ENCODE results near the gene SORCS1.

Gene SORCS1

GRCh38 chr10:106682175-106682574 is 482.3 kb downstream of the SORCS1 start:
- no peak for FAIRE-seq
- no peak for TF ChIP-seq POLR2A (IDR thresholded peaks at IDR 0.05; ENCODE audit: low read depth, low read length)
- DNase-seq (ENCODE audit: insufficient read length, low spot score), result no peak

- no peak for TF ChIP-seq POLR2A (IDR thresholded peaks at IDR 0.05; ENCODE audit: low read depth, low read length)
- FAIRE-seq (no peak), DNase-seq (ENCODE audit: insufficient read length, low spot score) (no peak)
Observed at GRCh38 chr10:106680061-106680460, 484.4 kb downstream of the SORCS1 start.

GRCh38 chr10:106679314-106679713 is 485.2 kb downstream of the SORCS1 start:
- TF ChIP-seq POLR2A (IDR thresholded peaks at IDR 0.05; ENCODE audit: low read depth, low read length), result no peak
- FAIRE-seq (no peak), DNase-seq (ENCODE audit: insufficient read length, low spot score) (no peak)

GRCh38 chr10:106672517-106673175 is 491.9 kb downstream of the SORCS1 start:
- DNase-seq (ENCODE audit: insufficient read length, low spot score), result no peak
- no peak for FAIRE-seq
- TF ChIP-seq POLR2A (IDR thresholded peaks at IDR 0.05; ENCODE audit: low read depth, low read length), result no peak

- FAIRE-seq, result no peak
- no peak for TF ChIP-seq POLR2A (IDR thresholded peaks at IDR 0.05; ENCODE audit: low read depth, low read length)
- no peak for DNase-seq (ENCODE audit: insufficient read length, low spot score)
Observed at GRCh38 chr10:106661767-106662140, 502.8 kb downstream of the SORCS1 start.

GRCh38 chr10:106661133-106661766 is 503.3 kb downstream of the SORCS1 start:
- no peak for TF ChIP-seq POLR2A (IDR thresholded peaks at IDR 0.05; ENCODE audit: low read depth, low read length)
- DNase-seq (ENCODE audit: insufficient read length, low spot score), result no peak
- FAIRE-seq, result no peak

- DNase-seq (ENCODE audit: insufficient read length, low spot score) (no peak), FAIRE-seq (no peak)
- no peak for TF ChIP-seq POLR2A (IDR thresholded peaks at IDR 0.05; ENCODE audit: low read depth, low read length)
Observed at GRCh38 chr10:106660550-106660949, 504.0 kb downstream of the SORCS1 start.

- DNase-seq (ENCODE audit: insufficient read length, low spot score), result no peak
- FAIRE-seq, result no peak
- TF ChIP-seq POLR2A (IDR thresholded peaks at IDR 0.05; ENCODE audit: low read depth, low read length), result no peak
Observed at GRCh38 chr10:106655636-106656035, 508.9 kb downstream of the SORCS1 start.

GRCh38 chr10:106655165-106655564 is 509.3 kb downstream of the SORCS1 start:
- DNase-seq (ENCODE audit: insufficient read length, low spot score) (no peak), FAIRE-seq (no peak)
- TF ChIP-seq POLR2A (IDR thresholded peaks at IDR 0.05; ENCODE audit: low read depth, low read length), result no peak

- FAIRE-seq (no peak), DNase-seq (ENCODE audit: insufficient read length, low spot score) (no peak)
- no peak for TF ChIP-seq POLR2A (IDR thresholded peaks at IDR 0.05; ENCODE audit: low read depth, low read length)
Observed at GRCh38 chr10:106652279-106652678, 512.2 kb downstream of the SORCS1 start.

GRCh38 chr10:106648534-106649481 is 515.7 kb downstream of the SORCS1 start:
- TF ChIP-seq POLR2A (IDR thresholded peaks at IDR 0.05; ENCODE audit: low read depth, low read length), result no peak
- DNase-seq (ENCODE audit: insufficient read length, low spot score) (no peak), FAIRE-seq (no peak)

- FAIRE-seq (no peak), DNase-seq (ENCODE audit: insufficient read length, low spot score) (no peak)
- TF ChIP-seq POLR2A (IDR thresholded peaks at IDR 0.05; ENCODE audit: low read depth, low read length), result no peak
Observed at GRCh38 chr10:106643473-106643872, 521.0 kb downstream of the SORCS1 start.

GRCh38 chr10:106637873-106638272 is 526.6 kb downstream of the SORCS1 start:
- TF ChIP-seq POLR2A (IDR thresholded peaks at IDR 0.05; ENCODE audit: low read depth, low read length), result no peak
- no peak for FAIRE-seq
- DNase-seq (ENCODE audit: insufficient read length, low spot score), result no peak

GRCh38 chr10:106636766-106637491 is 527.6 kb downstream of the SORCS1 start:
- FAIRE-seq, result no peak
- DNase-seq (ENCODE audit: insufficient read length, low spot score), result no peak
- no peak for TF ChIP-seq POLR2A (IDR thresholded peaks at IDR 0.05; ENCODE audit: low read depth, low read length)
